Left renal pelvis (tissue), 4 donors: ENCODE data around the gene ARL2. TPM values are rescaled to one million over a fixed set of nuclear protein-coding genes. Genes with fewer than 3 reads are reported as not detected.
"Not testable (repeated sequence)": the region's sequence is repeated elsewhere in the genome, so short reads cannot be mapped to it uniquely, and the experiment has no call there.

Experiments used
- DNase-seq, 4 donors: peaks; one replicate each; pipeline ENCODE4 v3.0.0-alpha.2; 2013; ENCODE audit warnings: low read depth in 4 of 4, low spot score in 3 of 4
- polyA plus RNA-seq, 4 donors: library from polyadenylated mRNA; unstranded; fragments of 120-200 nt; gene quantifications; one replicate each; pipeline ENCODE4 v1.2.1, GENCODE V29; 2013; ENCODE audit not compliant: insufficient read length in 4 of 4

The ARL2 gene
- 10 to 100 TPM; 54.6 to 74.5 (median 63.5) TPM for polyA plus RNA-seq

GRCh38 chr11:65013888-65014725 lies at the start of gene ARL2:
ARL2 (plus strand) TSS chr11:65014160; CDS start chr11:65014208, 48 bp downstream.
- DNase-seq: peak; percentile 80 to 89 (median 84)

- DNase-seq: no peak
Observed at GRCh38 chr11:64967375-64967774, 46.6 kb upstream of the ARL2 start.

GRCh38 chr11:64969209-64969608 lies 44.8 kb upstream of the ARL2 start:
- no peak for DNase-seq

GRCh38 chr11:64970731-64971151 lies 43.2 kb upstream of the ARL2 start:
- DNase-seq: no peak

- peak; percentile 76 to 79 (median 78) for DNase-seq
Observed at GRCh38 chr11:64971421-64972233, 42.3 kb upstream of the ARL2 start, which contains the start of gene MAJIN. MAJIN (minus strand) TSS chr11:64972108; CDS start chr11:64959405, 12,703 bp downstream.

- no peak for DNase-seq
Observed at GRCh38 chr11:64974124-64974523, 39.8 kb upstream of the ARL2 start.

GRCh38 chr11:64976651-64977050 lies 37.3 kb upstream of the ARL2 start:
- no peak for DNase-seq

- not testable (repeated sequence) for DNase-seq
Observed at GRCh38 chr11:64983339-64983738, 30.6 kb upstream of the ARL2 start.

GRCh38 chr11:64987998-64988854 lies 25.7 kb upstream of the ARL2 start:
- DNase-seq: no peak

GRCh38 chr11:64989416-64989815 lies 24.5 kb upstream of the ARL2 start:
- DNase-seq: no peak

GRCh38 chr11:64990222-64990923 lies 23.6 kb upstream of the ARL2 start:
- no peak for DNase-seq

GRCh38 chr11:64994318-64994717 lies 19.6 kb upstream of the ARL2 start:
- DNase-seq: no peak

GRCh38 chr11:64996327-64996709 lies 17.6 kb upstream of the ARL2 start:
- no peak for DNase-seq

GRCh38 chr11:64996710-64997380 lies 17.1 kb upstream of the ARL2 start, which contains the start of gene BATF2:
BATF2 (minus strand) TSS chr11:64996971; CDS start chr11:64996914, 57 bp downstream.
- DNase-seq: peak; percentile 66 to 76 (median 69)

- no peak for DNase-seq
Observed at GRCh38 chr11:64998141-64998540, 15.8 kb upstream of the ARL2 start.

GRCh38 chr11:64998690-64999431 lies 15.1 kb upstream of the ARL2 start:
- no peak for DNase-seq

GRCh38 chr11:64999478-64999877 lies 14.5 kb upstream of the ARL2 start:
- no peak for DNase-seq

GRCh38 chr11:65002706-65003105 lies 11.3 kb upstream of the ARL2 start:
- DNase-seq: no peak
